Adipose tissue (tissue), 3 donors: ENCODE measurements around the gene SPDYE18. TPM values are rescaled to one million over a fixed set of nuclear protein-coding genes. Genes with fewer than 3 reads are reported as not detected.
"Not testable (repeated sequence)": the region's sequence is repeated elsewhere in the genome, so short reads cannot be mapped to it uniquely, and the experiment has no call there.

ENCODE experiments used
- H3K27ac ChIP-seq: one replicate; pipeline ENCODE4 v1.5.1; 2013; ENCODE audit warnings: low read depth, low read length
- WGBS, 3 donors: extraction: QIAGEN DNeasy Blood & Tissue Kit; methylation state at CpG; one replicate each; pipeline ENCODE4 v1.1.7; 2013; 5-methylcytosine and 5-hydroxymethylcytosine counted together
- polyA plus RNA-seq, 3 donors: library from polyadenylated mRNA; stranded (reverse); fragments of 200-250 nt; gene quantifications; one replicate each; pipeline ENCODE4 v1.2.3, GENCODE V29; 2013
- donor health status: healthy with polysubstance abuse.
- donor health status: Bipolar disorder and iron deficiency.
- donor health status: healthy.

The SPDYE18 gene
- under 1 TPM in 2 of 3 donors, not detected in 1; 0.51 to 0.66 TPM for polyA plus RNA-seq

- H3K27ac ChIP-seq: not testable (repeated sequence)
- 89 to 100% (median 97%) methylated on average over 3 to 4 of the region's 4 CpGs for WGBS, 3 donors
These were observed at the start of gene SPDYE18 for GRCh38 chr7:77062557-77062956. SPDYE18 (minus strand) TSS chr7:77062558; CDS start chr7:77060512, 2,046 bp downstream.

DNA sequence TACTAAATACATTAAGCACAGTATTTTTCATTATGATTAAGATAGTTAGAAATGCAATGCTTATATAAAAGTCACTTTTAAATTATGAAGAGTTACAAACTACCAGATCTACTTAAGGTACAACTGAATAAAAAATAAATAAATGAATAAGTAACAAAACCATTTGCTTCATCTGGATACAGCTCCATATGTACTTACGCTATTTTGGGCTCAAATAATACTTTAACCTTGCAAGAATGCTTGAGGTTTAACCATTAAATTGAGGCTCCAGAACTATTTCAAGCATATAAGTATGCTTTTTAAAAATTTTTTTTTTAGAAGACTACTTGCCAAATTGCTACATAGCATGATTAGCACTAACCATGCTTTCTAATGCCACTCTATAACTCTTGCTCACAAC, 46.0 kb upstream of the SPDYE18 start:
- not testable (repeated sequence) for H3K27ac ChIP-seq
- 86 to 98% (median 96%) methylated on average over 1 of the region's 1 CpG for whole genome bisulfite sequencing, 3 donors

GRCh38 chr7:77107659-77108058, 45.3 kb upstream of the SPDYE18 start:
- 37 to 53% (median 42%) methylated on average over 3 of the region's 3 CpGs for WGBS, 3 donors
- not testable (repeated sequence) for H3K27ac ChIP-seq

DNA sequence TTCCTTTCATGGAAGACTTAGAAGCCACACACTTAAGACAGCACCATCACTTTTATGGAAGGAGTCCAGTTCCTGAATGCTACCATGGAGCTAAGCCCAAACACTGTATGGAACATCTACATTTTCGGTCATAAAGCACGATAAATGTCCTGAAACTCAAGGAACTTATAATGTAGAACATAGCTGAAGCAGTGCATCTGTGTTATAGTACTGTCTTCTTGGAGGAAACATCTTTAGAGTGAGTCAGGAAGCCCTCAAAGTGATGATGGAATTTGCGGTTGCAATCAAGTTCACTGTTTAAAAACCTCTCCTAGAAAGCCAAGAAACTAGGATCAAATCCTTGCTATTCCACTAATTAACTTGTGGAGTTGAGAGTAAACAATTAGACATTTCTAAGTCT, 43.5 kb upstream of the SPDYE18 start:
- WGBS, 3 donors: 86 to 98% (median 89%) methylated on average over 3 of the region's 3 CpGs

DNA sequence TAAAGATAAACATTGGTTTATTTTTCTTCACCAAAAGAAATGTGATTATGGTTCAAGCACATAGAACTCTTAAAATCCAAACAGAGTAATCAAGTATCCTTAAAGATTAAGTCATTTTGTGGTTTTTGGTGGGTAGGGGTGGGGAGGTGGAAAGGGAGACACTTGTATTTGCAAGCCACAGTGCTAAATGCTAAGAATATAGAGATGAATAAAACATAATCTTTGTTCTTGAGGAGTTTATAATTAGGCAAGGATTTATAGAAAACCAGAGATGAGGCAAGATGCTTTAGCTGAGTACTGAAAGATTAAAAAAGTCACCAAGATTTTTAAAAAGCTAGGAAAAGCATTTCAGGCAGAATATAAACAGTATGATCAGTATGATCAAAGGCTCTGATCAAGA, 40.3 kb upstream of the SPDYE18 start:
- not testable (repeated sequence) for H3K27ac ChIP-seq

More for the DNA sequence above, 43.5 kb upstream of the SPDYE18 start:
- H3K27ac ChIP-seq: not testable (repeated sequence)

DNA sequence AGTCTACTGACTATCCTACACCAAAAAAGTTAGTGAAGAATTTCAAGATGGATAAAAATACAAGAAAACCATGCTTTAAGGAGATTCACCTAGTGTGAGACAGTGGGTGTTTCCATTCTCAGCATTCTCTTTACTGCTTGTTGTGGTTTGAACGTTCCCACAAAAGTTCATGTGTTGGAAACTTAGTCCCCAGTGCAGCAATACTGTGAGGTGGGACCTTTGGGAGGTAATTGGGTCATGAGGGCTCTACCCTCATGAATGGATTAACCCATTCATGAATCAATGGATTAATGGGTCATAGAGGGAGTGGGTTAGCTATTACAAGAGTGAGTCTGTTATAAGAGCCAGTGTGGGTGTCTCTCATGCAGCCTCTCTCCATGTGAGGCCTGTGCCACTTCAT, 38.8 kb upstream of the SPDYE18 start:
- not testable (repeated sequence) for H3K27ac ChIP-seq
- WGBS, 3 donors: 87 to 91% (median 90%) methylated on average over 1 of the region's 1 CpG

- not testable (repeated sequence) for H3K27ac ChIP-seq
- 90 to 97% (median 91%) methylated on average over 3 of the region's 3 CpGs for WGBS, 3 donors
These were observed 38.1 kb upstream of the SPDYE18 start for GRCh38 chr7:77100501-77100900.

DNA sequence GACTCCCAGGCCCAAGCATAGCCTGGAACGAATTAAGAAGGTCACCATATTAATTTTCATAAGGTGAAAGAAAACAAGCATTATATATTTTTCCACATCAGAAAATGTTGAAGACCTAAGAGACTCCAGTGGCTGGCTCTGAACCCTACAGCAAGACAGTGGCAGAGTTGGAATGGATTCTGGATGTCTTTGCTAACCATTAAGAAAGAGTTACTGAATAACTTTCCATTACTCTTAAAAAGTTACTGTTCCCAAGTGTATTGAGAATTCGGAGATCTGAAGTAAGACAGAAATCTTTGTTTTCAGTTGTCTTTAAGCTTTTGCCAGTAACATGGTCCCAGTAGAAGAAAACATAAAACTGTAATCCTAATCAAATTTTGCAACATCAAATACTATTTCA, 29.9 kb upstream of the SPDYE18 start:
- H3K27ac ChIP-seq: not testable (repeated sequence)
- 26 to 65% (median 33%) methylated on average over 2 of the region's 2 CpGs for WGBS, 3 donors

DNA sequence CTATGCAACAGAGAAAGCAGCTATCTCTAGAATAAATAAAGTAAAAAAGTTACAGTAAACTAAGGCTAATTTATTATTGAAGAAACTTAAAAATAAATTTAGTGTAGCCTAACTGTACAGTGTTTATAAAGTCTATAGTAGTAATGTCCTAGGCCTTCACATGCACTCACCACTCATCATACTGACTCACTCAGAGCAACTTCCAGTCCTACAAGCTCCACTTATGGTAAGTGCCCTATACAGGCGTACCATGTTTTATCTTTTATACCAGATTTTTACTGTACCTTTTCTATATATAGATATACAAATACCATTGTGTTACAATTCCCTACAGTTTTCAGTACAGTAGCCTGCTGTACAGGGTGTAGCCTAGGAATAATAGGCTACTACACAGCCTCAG, 19.8 kb upstream of the SPDYE18 start:
- WGBS, 3 donors: 96 to 99% (median 96%) methylated on average over 1 of the region's 1 CpG
- H3K27ac ChIP-seq: not testable (repeated sequence)

DNA sequence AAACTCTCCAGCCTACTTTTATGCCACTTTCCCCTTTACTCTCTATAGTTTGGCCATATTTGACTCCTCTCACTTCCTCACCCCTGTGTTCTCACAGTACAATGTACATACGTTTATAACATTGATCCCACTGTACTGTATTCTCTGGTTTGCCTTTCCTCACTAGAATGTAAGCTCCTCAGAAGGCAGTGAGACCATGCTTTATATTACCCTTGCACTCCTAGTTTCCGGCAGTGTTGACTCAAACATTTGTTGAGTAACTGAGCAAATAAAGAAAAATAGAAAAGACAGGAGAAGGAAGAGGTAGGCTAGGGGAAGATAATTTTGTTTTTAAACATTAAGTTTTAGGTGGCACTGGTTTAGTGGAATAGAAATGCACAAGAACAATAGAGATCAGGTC, 17.9 kb upstream of the SPDYE18 start:
- WGBS, 3 donors: 84 to 100% (median 90%) methylated on average over 1 to 2 of the region's 2 CpGs
- H3K27ac ChIP-seq: not testable (repeated sequence)

DNA sequence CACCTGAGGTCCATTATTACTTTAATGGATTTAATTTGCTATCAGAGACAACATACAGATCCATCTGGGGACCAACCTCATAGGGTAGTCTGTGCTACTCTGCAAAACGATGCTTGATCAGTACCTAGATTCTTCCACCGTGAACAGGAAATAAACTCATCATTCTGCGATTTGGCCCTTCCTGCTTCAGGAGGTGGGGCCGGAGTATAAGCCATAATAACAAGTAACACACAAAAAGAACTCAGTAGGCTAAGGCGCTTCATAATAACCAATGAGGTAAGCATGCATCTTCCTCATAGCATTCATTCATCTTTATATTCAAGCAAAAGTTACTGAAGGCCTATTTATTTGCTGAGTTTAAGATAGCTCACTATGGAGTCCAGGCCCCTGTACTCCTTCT, 17.3 kb upstream of the SPDYE18 start:
- 61 to 73% (median 65%) methylated on average over 4 to 5 of the region's 5 CpGs for WGBS, 3 donors
- not testable (repeated sequence) for H3K27ac ChIP-seq

DNA sequence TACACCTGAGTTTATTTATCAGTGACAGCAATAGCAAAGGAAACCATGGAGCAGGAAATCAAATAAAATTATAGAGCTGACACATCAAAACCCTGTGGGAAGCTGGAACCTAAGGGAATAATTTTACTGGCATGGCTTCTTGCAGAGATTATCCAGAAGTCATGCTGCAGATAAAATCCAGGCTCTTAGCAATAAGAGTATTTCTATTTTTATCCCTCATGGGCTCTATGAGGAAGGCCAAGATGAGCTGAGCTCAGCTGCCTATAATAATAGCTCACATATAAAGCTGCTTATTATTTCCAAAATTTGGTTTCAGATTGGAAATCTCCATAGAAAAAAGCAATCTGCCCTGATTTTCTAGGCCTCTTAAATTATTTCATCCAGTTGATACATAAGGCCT, 16.8 kb upstream of the SPDYE18 start:
- not testable (repeated sequence) for H3K27ac ChIP-seq

DNA sequence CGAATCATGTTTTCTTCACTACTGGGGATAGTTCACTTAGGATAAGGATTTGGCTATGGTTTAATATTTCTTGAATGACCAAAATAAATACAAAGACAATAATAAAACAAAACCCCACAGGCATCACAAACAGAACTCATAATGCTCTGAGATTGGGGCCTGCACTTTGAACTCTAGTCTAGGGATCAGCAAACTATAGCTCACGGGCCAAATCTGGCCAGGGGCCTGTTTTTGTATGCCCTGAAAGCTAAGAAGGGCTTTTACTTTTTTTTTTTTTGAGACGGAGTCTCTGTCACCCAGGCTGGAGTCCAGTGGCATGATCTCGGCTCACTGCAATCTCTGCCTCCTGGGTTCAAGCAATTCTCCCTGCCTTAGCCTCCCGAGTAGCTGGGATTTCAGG, 14.7 kb upstream of the SPDYE18 start:
- not testable (repeated sequence) for H3K27ac ChIP-seq
- WGBS, 3 donors: 84 to 98% (median 90%) methylated on average over 4 to 5 of the region's 5 CpGs

GRCh38 chr7:77074786-77075396, 12.5 kb upstream of the SPDYE18 start:
- 90 to 100% (median 98%) methylated on average over 3 to 4 of the region's 6 CpGs for WGBS, 3 donors
- H3K27ac ChIP-seq: not testable (repeated sequence)

DNA sequence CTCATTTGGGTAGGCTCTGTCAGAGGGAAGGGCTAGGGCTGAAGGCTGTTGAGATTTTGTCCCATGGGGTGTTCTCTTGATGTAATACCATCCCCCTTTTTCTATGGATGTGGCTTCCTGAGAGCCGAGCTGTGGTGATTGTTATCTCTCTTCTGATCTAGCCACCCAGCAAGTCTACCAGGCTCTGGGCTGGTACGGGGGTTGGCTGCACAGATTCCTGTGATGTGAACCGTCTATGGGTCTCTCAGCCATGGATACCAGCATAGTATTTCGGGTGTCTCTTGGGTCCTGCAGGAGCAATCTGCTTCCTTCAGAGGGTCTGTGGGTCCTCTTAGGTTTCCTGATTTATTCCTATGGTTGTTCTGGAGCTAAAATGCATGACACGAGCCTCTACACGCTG, 8.8 kb upstream of the SPDYE18 start:
- H3K27ac ChIP-seq: not testable (repeated sequence)
- WGBS, 3 donors: 93 to 97% (median 96%) methylated on average over 5 to 6 of the region's 6 CpGs

DNA sequence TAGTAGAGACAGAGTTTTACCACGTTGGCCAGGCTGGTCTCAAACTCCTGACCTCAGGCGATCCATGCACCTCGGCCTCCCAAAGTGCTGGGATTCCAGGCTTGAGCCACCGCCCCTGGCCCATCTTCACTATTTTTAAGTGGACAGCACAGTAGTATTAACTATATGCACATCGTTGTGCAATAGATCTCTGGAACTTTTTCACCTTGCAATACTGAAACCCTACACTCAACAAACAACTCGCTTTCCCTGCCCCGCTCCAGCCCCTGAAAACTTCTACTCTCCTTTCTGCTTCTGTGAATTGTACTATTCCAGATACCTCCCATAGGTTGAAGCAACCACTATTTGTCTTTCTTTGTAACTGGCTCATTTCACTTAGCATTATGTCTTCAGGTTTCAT, 3.5 kb upstream of the SPDYE18 start:
- 82 to 92% (median 89%) methylated on average over 7 of the region's 7 CpGs for WGBS, 3 donors

GRCh38 chr7:77063732-77064131, 1.4 kb upstream of the SPDYE18 start:
- WGBS, 3 donors: 94 to 100% (median 96%) methylated on average over 3 of the region's 4 CpGs
- not testable (repeated sequence) for H3K27ac ChIP-seq

More for the DNA sequence above, 3.5 kb upstream of the SPDYE18 start:
- H3K27ac ChIP-seq: not testable (repeated sequence)

DNA sequence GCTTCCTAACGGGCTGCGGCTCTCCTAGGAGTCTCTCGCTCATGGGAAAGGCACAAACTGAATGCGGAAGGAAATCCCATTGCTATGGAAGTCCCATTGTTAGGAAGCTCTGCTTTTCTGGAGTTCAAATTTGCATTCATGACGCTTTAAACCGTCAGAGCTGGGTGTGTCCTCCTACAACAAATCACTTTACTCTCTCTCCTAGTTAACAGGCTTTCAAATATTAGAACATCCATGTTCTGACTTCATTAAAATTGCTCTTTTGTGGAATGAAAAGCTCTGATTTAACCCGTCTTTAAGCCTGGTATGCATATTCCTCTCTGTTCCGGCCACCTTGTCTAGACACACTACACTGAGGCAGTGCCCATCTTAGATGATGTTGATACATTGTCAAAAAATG, 30.1 kb downstream of the SPDYE18 start, which contains the start of gene SPDYE17:
SPDYE17 (minus strand) TSS at position 101 of the 400 bp plus-strand sequence. CDS start 1,791 bp downstream, outside the sequence.
- WGBS, 3 donors: 89 to 92% methylated on average over 3 to 5 of the region's 8 CpGs; no CpG with 5 or more reads in 1 of the 3 donors
- H3K27ac ChIP-seq: not testable (repeated sequence)

- WGBS, 3 donors: 84 to 95% (median 85%) methylated on average over 5 to 7 of the region's 10 CpGs
- not testable (repeated sequence) for H3K27ac ChIP-seq
These were observed 36.0 kb downstream of the SPDYE18 start for GRCh38 chr7:77026349-77026748.

DNA sequence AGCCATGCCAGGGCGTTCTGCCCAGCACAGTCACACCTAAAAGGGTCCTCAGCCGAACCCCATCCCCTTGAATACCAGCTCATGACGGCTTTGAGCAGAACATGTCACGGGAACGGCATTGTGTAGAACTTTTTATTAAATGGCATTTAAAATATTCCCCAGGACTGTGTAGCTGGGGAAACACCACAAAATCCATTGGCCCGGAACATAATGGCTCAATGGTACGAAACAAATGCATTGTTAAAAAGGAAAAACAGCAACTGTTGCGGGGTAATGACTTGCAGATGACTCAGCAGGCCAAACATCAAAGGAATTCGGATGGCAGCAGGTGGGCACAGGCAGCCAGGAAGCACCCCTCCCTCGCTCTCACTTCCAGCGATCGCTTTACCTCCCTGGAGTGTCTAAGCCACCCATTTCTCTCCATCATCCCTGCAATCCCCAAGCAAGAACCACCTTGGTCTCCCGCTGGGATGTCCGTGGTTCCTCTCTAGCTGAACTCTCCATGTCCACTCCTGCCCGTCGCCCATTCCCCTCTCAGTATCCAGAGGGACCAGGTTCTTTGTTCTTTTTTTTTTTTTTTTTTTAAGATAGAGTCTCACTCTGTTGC, 52.2 kb downstream of the SPDYE18 start:
- not testable (repeated sequence) for H3K27ac ChIP-seq
- WGBS, 3 donors: 76 to 89% (median 88%) methylated on average over 5 to 11 of the region's 16 CpGs
